ENCODE data around the gene ZNF497. TPM values are rescaled to one million over a fixed set of nuclear protein-coding genes. Genes with fewer than 3 reads are reported as not detected.

The ZNF497 gene
- total RNA-seq, 1 experiment from 2014 or later = 2.4 TPM

GRCh38 chr19:58346961-58347929 lies 15.3 kb downstream of the ZNF497 start:
- BruUV-seq (replicated peaks) = no TSS peak
- DNase-seq = no peak
- CTCF ChIA-PET = interaction anchor here (0.5 to 1.3 kb wide), 3 partner anchors 15 to 105 kb away, joined by 3 to 4 read pairs (median 4); partner anchors contain the start of gene ZNF497
- TF ChIP-seq, protein P1, sequence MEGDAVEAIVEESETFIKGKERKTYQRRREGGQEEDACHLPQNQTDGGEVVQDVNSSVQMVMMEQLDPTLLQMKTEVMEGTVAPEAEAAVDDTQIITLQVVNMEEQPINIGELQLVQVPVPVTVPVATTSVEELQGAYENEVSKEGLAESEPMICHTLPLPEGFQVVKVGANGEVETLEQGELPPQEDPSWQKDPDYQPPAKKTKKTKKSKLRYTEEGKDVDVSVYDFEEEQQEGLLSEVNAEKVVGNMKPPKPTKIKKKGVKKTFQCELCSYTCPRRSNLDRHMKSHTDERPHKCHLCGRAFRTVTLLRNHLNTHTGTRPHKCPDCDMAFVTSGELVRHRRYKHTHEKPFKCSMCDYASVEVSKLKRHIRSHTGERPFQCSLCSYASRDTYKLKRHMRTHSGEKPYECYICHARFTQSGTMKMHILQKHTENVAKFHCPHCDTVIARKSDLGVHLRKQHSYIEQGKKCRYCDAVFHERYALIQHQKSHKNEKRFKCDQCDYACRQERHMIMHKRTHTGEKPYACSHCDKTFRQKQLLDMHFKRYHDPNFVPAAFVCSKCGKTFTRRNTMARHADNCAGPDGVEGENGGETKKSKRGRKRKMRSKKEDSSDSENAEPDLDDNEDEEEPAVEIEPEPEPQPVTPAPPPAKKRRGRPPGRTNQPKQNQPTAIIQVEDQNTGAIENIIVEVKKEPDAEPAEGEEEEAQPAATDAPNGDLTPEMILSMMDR (IDR thresholded peaks at IDR 0.05; ENCODE audit: unreplicated experiment) = no peak
- Mint-ChIP-seq H3K27me3 (ENCODE audit: unreplicated experiment) (peaks cover 80% of the 10 kb centered on the region), H3K4me1 (ENCODE audit: low read depth, unreplicated experiment) (peaks cover 10% of the 10 kb centered on the region), H3K4me3 (ENCODE audit: low read depth, unreplicated experiment) (no peak overlapping the region), H3K9me3 (ENCODE audit: low read depth, unreplicated experiment) (no peaks in the 10 kb centered on the region), H3K36me3 (ENCODE audit: insufficient read depth, unreplicated experiment) (no peaks in the 10 kb centered on the region), H3K27ac (ENCODE audit: unreplicated experiment) (no peak overlapping the region)
- intact Hi-C loops (cut with micrococcal nuclease; ENCODE audit: unreplicated experiment) = no loop called here

DNA sequence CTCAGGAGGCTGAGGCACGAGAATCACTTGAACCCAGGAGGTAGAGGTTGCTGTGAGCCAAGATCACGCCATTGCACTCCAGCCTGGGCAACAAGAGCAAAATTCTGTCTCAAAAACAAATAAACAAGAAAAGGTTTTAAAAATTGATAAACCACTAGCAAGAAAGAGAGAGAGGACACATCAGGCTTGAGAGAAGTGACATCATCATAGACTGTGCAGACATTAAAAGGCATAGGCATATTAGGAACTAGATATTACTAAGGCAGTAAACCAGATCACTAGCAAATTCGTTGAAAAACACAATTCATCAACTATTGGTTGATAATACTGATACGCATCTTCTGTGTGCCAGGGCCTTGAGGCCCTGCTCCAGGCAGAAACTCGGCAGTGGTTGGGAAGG lies 17.0 kb downstream of the ZNF497 start:
- CTCF ChIA-PET = interaction anchor here (0.8 kb wide), 1 partner anchor 168 kb away, joined by 3 read pairs; no protein-coding TSS in a partner anchor
- Mint-ChIP-seq H3K4me3 (ENCODE audit: low read depth, unreplicated experiment) (no peak overlapping the region), H3K9me3 (ENCODE audit: low read depth, unreplicated experiment) (no peaks in the 10 kb centered on the region), H3K4me1 (ENCODE audit: low read depth, unreplicated experiment) (peaks cover 10% of the 10 kb centered on the region), H3K36me3 (ENCODE audit: insufficient read depth, unreplicated experiment) (no peaks in the 10 kb centered on the region), H3K27me3 (ENCODE audit: unreplicated experiment) (peaks cover 63% of the 10 kb centered on the region), H3K27ac (ENCODE audit: unreplicated experiment) (no peak overlapping the region)
- DNase-seq = no peak
- BruUV-seq (replicated peaks) = no TSS peak
- TF ChIP-seq, protein P1 (IDR thresholded peaks at IDR 0.05; ENCODE audit: unreplicated experiment) = no peak
- intact Hi-C loops (cut with micrococcal nuclease; ENCODE audit: unreplicated experiment) = no loop called here

- CTCF ChIA-PET = no interaction called here
- no TSS peak for BruUV-seq (replicated peaks)
These were observed 23.6 kb downstream of the ZNF497 start for GRCh38 chr19:58338825-58339558.

GRCh38 chr19:58338336-58338735 lies 24.2 kb downstream of the ZNF497 start:
- H3K36me3 Mint-ChIP-seq (ENCODE audit: insufficient read depth, unreplicated experiment) = peaks cover 5% of the 10 kb centered on the region
- no peak overlapping the region for H3K27ac Mint-ChIP-seq (ENCODE audit: unreplicated experiment)
- CTCF ChIA-PET = no interaction called here
- DNase-seq = no peak
- no TSS peak for BruUV-seq (replicated peaks)
- H3K9me3 Mint-ChIP-seq (ENCODE audit: low read depth, unreplicated experiment) = peaks cover 4% of the 10 kb centered on the region
- no peak overlapping the region for H3K4me3 Mint-ChIP-seq (ENCODE audit: low read depth, unreplicated experiment)
- no peaks in the 10 kb centered on the region for H3K4me1 Mint-ChIP-seq (ENCODE audit: low read depth, unreplicated experiment)
- TF ChIP-seq, protein P1 (IDR thresholded peaks at IDR 0.05; ENCODE audit: unreplicated experiment) = no peak
- intact Hi-C loops (cut with micrococcal nuclease; ENCODE audit: unreplicated experiment) = no loop called here
- H3K27me3 Mint-ChIP-seq (ENCODE audit: unreplicated experiment) = no peaks in the 10 kb centered on the region

More at GRCh38 chr19:58338825-58339558, 23.6 kb downstream of the ZNF497 start:
- Mint-ChIP-seq H3K4me3 (ENCODE audit: low read depth, unreplicated experiment) (no peak overlapping the region), H3K9me3 (ENCODE audit: low read depth, unreplicated experiment) (peaks cover 4% of the 10 kb centered on the region), H3K36me3 (ENCODE audit: insufficient read depth, unreplicated experiment) (peaks cover 5% of the 10 kb centered on the region), H3K4me1 (ENCODE audit: low read depth, unreplicated experiment) (no peaks in the 10 kb centered on the region), H3K27me3 (ENCODE audit: unreplicated experiment) (no peaks in the 10 kb centered on the region), H3K27ac (ENCODE audit: unreplicated experiment) (no peak overlapping the region)
- TF ChIP-seq, protein P1 (IDR thresholded peaks at IDR 0.05; ENCODE audit: unreplicated experiment) = no peak
- intact Hi-C loops (cut with micrococcal nuclease; ENCODE audit: unreplicated experiment) = no loop called here
- no peak for DNase-seq

Data from Calu3 (cell line).